Measurements from ENCODE around the gene ANKMY1.
"Not testable (repeated sequence)": the region's sequence is repeated elsewhere in the genome, so short reads cannot be mapped to it uniquely, and the experiment has no call there.

The ANKMY1 gene

GRCh38 chr2:240551811-240552210 is 6.0 kb downstream of the ANKMY1 start:
- DNase-seq (ENCODE audit: low spot score in 2 of 2), result no peak
- Histone ChIP-seq H3K4me3 (no peak overlapping the region), H3K4me1 (no peaks in the 10 kb centered on the region), H3K27me3 (ENCODE audit: low read depth) (no peaks in the 10 kb centered on the region), H3K36me3 (replicated peaks) (peaks cover 3% of the 10 kb centered on the region), H3K9me3 (no peaks in the 10 kb centered on the region)
- in situ Hi-C loops (cut with MboI; ENCODE audit: low sequenced_read_pairs), result no loop called here

- in situ Hi-C loops (cut with MboI; ENCODE audit: low sequenced_read_pairs), result no loop called here
Observed at GRCh38 chr2:240551288-240551687, 6.5 kb downstream of the ANKMY1 start.

GRCh38 chr2:240539906-240540305 is 17.9 kb downstream of the ANKMY1 start:
- H3K9me3 ChIP-seq, result peaks cover 3% of the 10 kb centered on the region; the same call in 1 of the 2 replicates
- peaks cover 29% of the 10 kb centered on the region for H3K36me3 ChIP-seq (replicated peaks)

More at GRCh38 chr2:240551288-240551687, 6.5 kb downstream of the ANKMY1 start:
- no peaks in the 10 kb centered on the region for H3K4me1 ChIP-seq
- no peaks in the 10 kb centered on the region for H3K9me3 ChIP-seq
- DNase-seq (ENCODE audit: low spot score in 2 of 2), result no peak
- H3K36me3 ChIP-seq (replicated peaks), result peaks cover 3% of the 10 kb centered on the region
- no peak overlapping the region for H3K4me3 ChIP-seq
- no peaks in the 10 kb centered on the region for H3K27me3 ChIP-seq (ENCODE audit: low read depth)

GRCh38 chr2:240539101-240539500 is 18.7 kb downstream of the ANKMY1 start:
- H3K4me3 ChIP-seq; H3K27me3 ChIP-seq (ENCODE audit: low read depth); DNase-seq (ENCODE audit: low spot score in 2 of 2); H3K9me3 ChIP-seq; in situ Hi-C loops (cut with MboI; ENCODE audit: low sequenced_read_pairs); H3K4me1 ChIP-seq: not testable (repeated sequence)
- H3K36me3 ChIP-seq (replicated peaks), result peaks cover 30% of the 10 kb centered on the region

More at GRCh38 chr2:240539906-240540305, 17.9 kb downstream of the ANKMY1 start:
- H3K4me3 ChIP-seq, result no peak overlapping the region
- H3K4me1 ChIP-seq, result no peaks in the 10 kb centered on the region
- in situ Hi-C loops (cut with MboI; ENCODE audit: low sequenced_read_pairs), result no loop called here
- DNase-seq (ENCODE audit: low spot score in 2 of 2), result no peak
- no peaks in the 10 kb centered on the region for H3K27me3 ChIP-seq (ENCODE audit: low read depth)

GRCh38 chr2:240538031-240538780 is 19.6 kb downstream of the ANKMY1 start:
- DNase-seq (ENCODE audit: low spot score in 2 of 2), result no peak
- in situ Hi-C loops (cut with MboI; ENCODE audit: low sequenced_read_pairs), result no loop called here
- Histone ChIP-seq H3K36me3 (replicated peaks) (peaks cover 25% of the 10 kb centered on the region), H3K9me3 (no peaks in the 10 kb centered on the region), H3K4me1 (no peaks in the 10 kb centered on the region), H3K27me3 (ENCODE audit: low read depth) (no peaks in the 10 kb centered on the region), H3K4me3 (no peak overlapping the region)

- Histone ChIP-seq H3K27me3 (ENCODE audit: low read depth) (no peaks in the 10 kb centered on the region), H3K9me3 (no peaks in the 10 kb centered on the region; the same call in 1 of the 2 replicates), H3K36me3 (replicated peaks) (peaks cover 10% of the 10 kb centered on the region), H3K4me3 (no peak overlapping the region), H3K4me1 (no peaks in the 10 kb centered on the region)
- DNase-seq (ENCODE audit: low spot score in 2 of 2), result no peak
- in situ Hi-C loops (cut with MboI; ENCODE audit: low sequenced_read_pairs), result no loop called here
Observed at GRCh38 chr2:240532031-240532775, 25.6 kb downstream of the ANKMY1 start.

- no peak for DNase-seq (ENCODE audit: low spot score in 2 of 2)
- peaks cover 11% of the 10 kb centered on the region for H3K36me3 ChIP-seq (replicated peaks)
- no peaks in the 10 kb centered on the region for H3K27me3 ChIP-seq (ENCODE audit: low read depth)
- in situ Hi-C loops (cut with MboI; ENCODE audit: low sequenced_read_pairs), result no loop called here
- no peaks in the 10 kb centered on the region for H3K4me1 ChIP-seq
- H3K4me3 ChIP-seq, result no peak overlapping the region
- H3K9me3 ChIP-seq, result peaks cover 4% of the 10 kb centered on the region; the same call in 1 of the 2 replicates
Observed at GRCh38 chr2:240531038-240531437, 26.8 kb downstream of the ANKMY1 start.

GRCh38 chr2:240530181-240530580 is 27.6 kb downstream of the ANKMY1 start:
- Histone ChIP-seq H3K36me3 (replicated peaks) (peaks cover 10% of the 10 kb centered on the region), H3K27me3 (ENCODE audit: low read depth) (no peaks in the 10 kb centered on the region), H3K9me3 (peaks cover 8% of the 10 kb centered on the region; the same call in 1 of the 2 replicates), H3K4me3 (no peak overlapping the region), H3K4me1 (no peaks in the 10 kb centered on the region)
- in situ Hi-C loops (cut with MboI; ENCODE audit: low sequenced_read_pairs), result no loop called here
- DNase-seq (ENCODE audit: low spot score in 2 of 2), result no peak

GRCh38 chr2:240529344-240529999 is 28.3 kb downstream of the ANKMY1 start:
- in situ Hi-C loops (cut with MboI; ENCODE audit: low sequenced_read_pairs), result no loop called here
- DNase-seq (ENCODE audit: low spot score in 2 of 2), result no peak
- Histone ChIP-seq H3K9me3 (peaks cover 16% of the 10 kb centered on the region), H3K4me3 (no peak overlapping the region), H3K27me3 (ENCODE audit: low read depth) (no peaks in the 10 kb centered on the region), H3K36me3 (replicated peaks) (peaks cover 10% of the 10 kb centered on the region), H3K4me1 (no peaks in the 10 kb centered on the region)

GRCh38 chr2:240528406-240529040 is 29.3 kb downstream of the ANKMY1 start:
- in situ Hi-C loops (cut with MboI; ENCODE audit: low sequenced_read_pairs), result no loop called here
- Histone ChIP-seq H3K36me3 (replicated peaks) (peaks cover 16% of the 10 kb centered on the region), H3K4me1 (no peaks in the 10 kb centered on the region), H3K4me3 (no peak overlapping the region), H3K9me3 (peaks cover 19% of the 10 kb centered on the region), H3K27me3 (ENCODE audit: low read depth) (no peaks in the 10 kb centered on the region)
- no peak for DNase-seq (ENCODE audit: low spot score in 2 of 2)

GRCh38 chr2:240527153-240527750 is 30.5 kb downstream of the ANKMY1 start:
- peaks cover 19% of the 10 kb centered on the region for H3K9me3 ChIP-seq
- no peak for DNase-seq (ENCODE audit: low spot score in 2 of 2)
- H3K27me3 ChIP-seq (ENCODE audit: low read depth), result no peaks in the 10 kb centered on the region
- no peak overlapping the region for H3K4me3 ChIP-seq
- H3K4me1 ChIP-seq, result no peaks in the 10 kb centered on the region
- peaks cover 22% of the 10 kb centered on the region for H3K36me3 ChIP-seq (replicated peaks)
- in situ Hi-C loops (cut with MboI; ENCODE audit: low sequenced_read_pairs), result no loop called here

- in situ Hi-C loops (cut with MboI; ENCODE audit: low sequenced_read_pairs), result no loop called here
- DNase-seq (ENCODE audit: low spot score in 2 of 2), result no peak
- H3K36me3 ChIP-seq (replicated peaks), result peaks cover 22% of the 10 kb centered on the region
Observed at GRCh38 chr2:240526521-240526920, 31.3 kb downstream of the ANKMY1 start.

GRCh38 chr2:240525802-240526201 is 32.0 kb downstream of the ANKMY1 start:
- in situ Hi-C loops (cut with MboI; ENCODE audit: low sequenced_read_pairs), result no loop called here
- no peak for DNase-seq (ENCODE audit: low spot score in 2 of 2)
- Histone ChIP-seq H3K36me3 (replicated peaks) (peaks cover 22% of the 10 kb centered on the region), H3K4me1 (no peaks in the 10 kb centered on the region), H3K27me3 (ENCODE audit: low read depth) (no peaks in the 10 kb centered on the region), H3K4me3 (no peak overlapping the region), H3K9me3 (peaks cover 21% of the 10 kb centered on the region)

More at GRCh38 chr2:240526521-240526920, 31.3 kb downstream of the ANKMY1 start:
- no peak overlapping the region for H3K4me3 ChIP-seq
- no peaks in the 10 kb centered on the region for H3K4me1 ChIP-seq
- H3K9me3 ChIP-seq, result peaks cover 21% of the 10 kb centered on the region
- no peaks in the 10 kb centered on the region for H3K27me3 ChIP-seq (ENCODE audit: low read depth)

All from HAP-1 (cell line).